IMR-90 (cell line): ENCODE data around the gene KRT7.

Source experiments
- MAZ ChIP-seq: IDR thresholded peaks from 2 replicates; pipeline ENCODE4 v1.6.1; 2012; ENCODE audit warnings: low read depth, mild to moderate bottlenecking, low read length, improper control_type of control experiment, moderate library complexity, borderline replicate concordance
- POLR2A ChIP-seq: IDR thresholded peaks from 2 replicates; pipeline ENCODE4 v1.6.1; 2012; ENCODE audit warnings: mild to moderate bottlenecking, low read depth, low read length
- RAD21 ChIP-seq: IDR thresholded peaks from 2 replicates; pipeline ENCODE4 v1.6.1; 2012; ENCODE audit warnings: low read length, improper control_type of control experiment
- TF ChIP-seq, protein P1 (sequence below): conservative IDR thresholded peaks from 2 replicates; pipeline ENCODE4 v1.5.1; 2012; ENCODE audit warnings: mild to moderate bottlenecking, low read depth, low read length, improper control_type of control experiment

DNA sequence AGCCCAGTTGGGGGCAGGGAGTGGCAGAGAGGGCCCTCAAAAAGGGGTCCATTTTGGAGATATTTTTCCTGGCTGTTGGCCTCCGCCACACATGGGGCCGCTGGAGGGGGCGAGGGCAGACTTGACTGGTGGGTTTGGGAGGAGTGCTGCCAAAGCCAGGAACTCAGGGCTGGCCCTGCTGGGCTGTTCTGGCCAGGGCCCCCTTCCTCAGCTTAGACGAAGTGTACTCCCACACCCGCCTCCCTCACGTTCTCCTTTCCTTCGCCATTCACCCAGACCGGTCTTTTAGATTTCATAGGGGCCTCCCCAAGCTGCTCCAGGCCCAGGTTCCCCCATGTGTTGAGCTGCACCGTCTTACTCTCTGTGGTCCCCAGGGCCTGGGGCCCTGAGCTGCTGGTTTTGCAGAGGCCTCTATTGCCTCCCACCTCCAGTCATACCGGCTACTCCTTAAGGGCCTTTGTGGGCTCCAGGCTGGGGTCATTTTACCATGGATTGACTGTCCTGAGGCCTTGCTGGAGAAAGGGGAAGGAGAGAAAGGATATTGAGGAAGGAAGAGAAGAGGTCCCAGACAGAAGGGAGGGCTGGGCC lies 1.3 kb downstream of the KRT7 start:
- TF ChIP-seq RAD21 = no peak
- no peak for TF ChIP-seq MAZ
- TF ChIP-seq, protein P1, sequence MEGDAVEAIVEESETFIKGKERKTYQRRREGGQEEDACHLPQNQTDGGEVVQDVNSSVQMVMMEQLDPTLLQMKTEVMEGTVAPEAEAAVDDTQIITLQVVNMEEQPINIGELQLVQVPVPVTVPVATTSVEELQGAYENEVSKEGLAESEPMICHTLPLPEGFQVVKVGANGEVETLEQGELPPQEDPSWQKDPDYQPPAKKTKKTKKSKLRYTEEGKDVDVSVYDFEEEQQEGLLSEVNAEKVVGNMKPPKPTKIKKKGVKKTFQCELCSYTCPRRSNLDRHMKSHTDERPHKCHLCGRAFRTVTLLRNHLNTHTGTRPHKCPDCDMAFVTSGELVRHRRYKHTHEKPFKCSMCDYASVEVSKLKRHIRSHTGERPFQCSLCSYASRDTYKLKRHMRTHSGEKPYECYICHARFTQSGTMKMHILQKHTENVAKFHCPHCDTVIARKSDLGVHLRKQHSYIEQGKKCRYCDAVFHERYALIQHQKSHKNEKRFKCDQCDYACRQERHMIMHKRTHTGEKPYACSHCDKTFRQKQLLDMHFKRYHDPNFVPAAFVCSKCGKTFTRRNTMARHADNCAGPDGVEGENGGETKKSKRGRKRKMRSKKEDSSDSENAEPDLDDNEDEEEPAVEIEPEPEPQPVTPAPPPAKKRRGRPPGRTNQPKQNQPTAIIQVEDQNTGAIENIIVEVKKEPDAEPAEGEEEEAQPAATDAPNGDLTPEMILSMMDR = no peak
- no peak for TF ChIP-seq POLR2A
